ENCODE data around the gene RERG. TPM values are rescaled to one million over a fixed set of nuclear protein-coding genes. Genes with fewer than 3 reads are reported as not detected.

Gene RERG
- total RNA-seq, 2 donors from 2014 or later: 9.9 to 12.4 TPM

DNA sequence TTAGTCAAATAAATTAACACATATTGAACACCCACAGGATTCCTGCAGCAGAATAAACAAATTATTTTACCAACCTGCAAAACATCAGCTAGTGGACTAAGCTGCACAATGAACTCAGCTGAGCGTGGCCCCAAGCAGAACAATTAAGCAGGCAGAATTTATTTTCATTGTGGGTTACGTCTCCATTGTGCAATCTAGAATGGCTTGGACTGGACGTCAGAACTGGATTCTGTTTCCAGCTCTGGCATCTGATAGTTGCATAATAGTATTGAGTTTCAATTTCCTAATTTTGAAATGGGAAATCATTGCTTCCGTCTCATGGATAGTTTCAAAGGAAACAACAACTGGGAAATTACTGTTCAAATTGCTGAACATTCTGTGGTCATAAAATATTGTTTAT lies 35.5 kb upstream of the RERG start:
- DNase-seq (ENCODE audit: low spot score): peak; percentile 66
- Histone ChIP-seq H3K36me3 (no peaks in the 10 kb centered on the region), H3K4me1 (no peaks in the 10 kb centered on the region), H3K4me3 (no peak overlapping the region), H3K27me3 (no peaks in the 10 kb centered on the region), H3K27ac (peak overlapping the region in 1 of 2 donors; percentile 26), H3K9me3 (peaks cover 0 to 16% of the 10 kb centered on the region in 2 donors)
- TF ChIP-seq CTCF (IDR thresholded peaks at IDR 0.05): no peak

GRCh38 chr12:15253990-15254389 lies 32.8 kb upstream of the RERG start:
- DNase-seq (ENCODE audit: low spot score): no peak
- H3K4me3 ChIP-seq: no peak overlapping the region
- H3K9me3 ChIP-seq: peaks cover 0 to 8% of the 10 kb centered on the region in 2 donors
- no peaks in the 10 kb centered on the region for H3K4me1 ChIP-seq
- no peaks in the 10 kb centered on the region for H3K36me3 ChIP-seq
- no peak overlapping the region for H3K27ac ChIP-seq
- H3K27me3 ChIP-seq: no peaks in the 10 kb centered on the region
- no peak for TF ChIP-seq CTCF (IDR thresholded peaks at IDR 0.05)

DNA sequence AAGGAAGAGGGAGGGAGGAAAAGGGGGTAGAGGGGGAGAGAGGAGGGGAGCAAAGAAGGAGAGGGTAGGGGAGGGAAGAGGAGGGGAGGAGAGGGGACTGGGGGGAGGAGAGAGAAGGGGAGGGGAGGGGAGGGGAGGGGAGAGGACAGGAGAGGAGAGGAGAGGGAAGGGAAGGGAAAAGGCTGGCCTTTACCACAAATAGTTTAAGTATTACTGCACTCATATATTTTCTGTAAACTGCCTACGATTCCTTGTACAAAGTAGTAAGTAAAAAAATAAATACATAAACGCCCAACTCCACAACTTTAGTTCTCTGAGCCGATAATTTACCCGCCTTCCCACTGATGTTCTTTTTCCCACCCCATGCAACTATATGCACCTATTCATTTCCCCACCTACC lies 23.7 kb upstream of the RERG start:
- H3K4me3 ChIP-seq: no peak overlapping the region
- H3K27me3 ChIP-seq: no peaks in the 10 kb centered on the region
- no peaks in the 10 kb centered on the region for H3K36me3 ChIP-seq
- no peak overlapping the region for H3K27ac ChIP-seq
- TF ChIP-seq CTCF (IDR thresholded peaks at IDR 0.05): no peak
- DNase-seq (ENCODE audit: low spot score): no peak
- peaks cover 6 to 19% of the 10 kb centered on the region in 2 donors for H3K9me3 ChIP-seq
- no peaks in the 10 kb centered on the region for H3K4me1 ChIP-seq

- Histone ChIP-seq H3K36me3 (no peaks in the 10 kb centered on the region), H3K4me3 (no peak overlapping the region), H3K27ac (no peak overlapping the region), H3K4me1 (no peaks in the 10 kb centered on the region), H3K27me3 (no peaks in the 10 kb centered on the region), H3K9me3 (peaks cover 6 to 19% of the 10 kb centered on the region in 2 donors)
- no peak for TF ChIP-seq CTCF (IDR thresholded peaks at IDR 0.05)
- DNase-seq (ENCODE audit: low spot score): no peak
These were observed 23.1 kb upstream of the RERG start for GRCh38 chr12:15244341-15244740.

GRCh38 chr12:15243102-15243501 lies 21.9 kb upstream of the RERG start:
- peaks cover 6 to 13% of the 10 kb centered on the region in 2 donors for H3K9me3 ChIP-seq
- no peaks in the 10 kb centered on the region for H3K4me1 ChIP-seq
- TF ChIP-seq CTCF (IDR thresholded peaks at IDR 0.05): no peak
- no peak overlapping the region for H3K4me3 ChIP-seq
- no peaks in the 10 kb centered on the region for H3K36me3 ChIP-seq
- DNase-seq (ENCODE audit: low spot score): no peak
- H3K27ac ChIP-seq: no peak overlapping the region
- H3K27me3 ChIP-seq: no peaks in the 10 kb centered on the region

GRCh38 chr12:15240898-15241297 lies 19.7 kb upstream of the RERG start:
- Histone ChIP-seq H3K36me3 (no peaks in the 10 kb centered on the region), H3K9me3 (no peaks in the 10 kb centered on the region), H3K4me3 (no peak overlapping the region), H3K27ac (no peak overlapping the region), H3K4me1 (no peaks in the 10 kb centered on the region), H3K27me3 (no peaks in the 10 kb centered on the region)
- no peak for DNase-seq (ENCODE audit: low spot score)
- TF ChIP-seq CTCF (IDR thresholded peaks at IDR 0.05): no peak

Data from right atrium auricular region (tissue), 2 donors.